IMR-90 (cell line): ENCODE measurements around the gene TGFBR2. TPM values are rescaled to one million over a fixed set of nuclear protein-coding genes. Genes with fewer than 3 reads are reported as not detected.

Experiments
- ATAC-seq: fragments of 200-7000 bp; cut with Tn5 transposase; 2 replicates; pipeline ENCODE4 v1.9.1; 2020; ENCODE audit warnings: low read depth, mild to moderate bottlenecking, moderate library complexity
- BruUV-seq: library from RNA; stranded (reverse); fragments of 400-500 nt; replicated peaks from 2 replicates; lab custom pipeline; 2021; lab: Mats Ljungman, UMichigan
- CTCF ChIA-PET: fragments of 300-600 bp; formaldehyde crosslinking; extraction: SDS; loops from one replicate; lab custom pipeline; 2021; ENCODE audit warnings: antibody characterized with exemption; lab: Yijun Ruan, JAX
- POLR2A ChIA-PET: fragments of 300-600 bp; sonication (Branson Sonifier 250); formaldehyde crosslinking; loops from one replicate; lab custom pipeline; 2022; ENCODE audit warnings: antibody characterized with exemption; ENCODE audit not compliant: unreplicated experiment; lab: Charles Lee
- DNase-seq: peaks from one replicate; pipeline ENCODE4 v3.0.0; 2013
- H2AFZ ChIP-seq: replicated peaks from 2 replicates; pipeline ENCODE3; 2013; ENCODE audit warnings: low read length, mild to moderate bottlenecking; ENCODE audit not compliant: poor library complexity
- H2AK5ac ChIP-seq: 2 replicates; pipeline ENCODE4 v1.6.1; 2013; ENCODE audit warnings: low read depth, low read length, inconsistent platforms
- H2AK9ac ChIP-seq: replicated peaks from 2 replicates; pipeline ENCODE3; 2013; ENCODE audit warnings: mild to moderate bottlenecking, low read depth, low read length, moderate library complexity; ENCODE audit not compliant: poor library complexity
- H2BK120ac ChIP-seq: 2 replicates; pipeline ENCODE4 v1.6.1; 2013; ENCODE audit warnings: low read depth, low read length, inconsistent platforms
- H2BK15ac ChIP-seq: 3 replicates; pipeline ENCODE4 v1.6.1; 2013; ENCODE audit warnings: low read depth, low read length, inconsistent platforms
- H2BK20ac ChIP-seq: 2 replicates; pipeline ENCODE4 v1.6.1; 2013; ENCODE audit warnings: low read depth, mild to moderate bottlenecking, inconsistent platforms, low read length, moderate library complexity
- H2BK5ac ChIP-seq: 2 replicates; pipeline ENCODE4 v1.6.1; 2013; ENCODE audit warnings: mild to moderate bottlenecking, low read depth, low read length, inconsistent platforms; ENCODE audit not compliant: poor library complexity, severe bottlenecking
- H3K14ac ChIP-seq: replicated peaks from 2 replicates; pipeline ENCODE4 v1.6.1; 2013; ENCODE audit warnings: low read depth, low read length, inconsistent platforms
- H3K18ac ChIP-seq: 2 replicates; pipeline ENCODE4 v1.6.1; 2013; ENCODE audit warnings: low read depth, low read length, control low read depth
- H3K23ac ChIP-seq: 2 replicates; pipeline ENCODE4 v1.6.1; 2013; ENCODE audit warnings: low read depth, low read length, inconsistent platforms
- H3K27ac ChIP-seq: 2 replicates; pipeline ENCODE4 v1.5.1; 2013; ENCODE audit warnings: mild to moderate bottlenecking, control low read depth, low read length; ENCODE audit not compliant: insufficient read depth
- H3K27me3 ChIP-seq: 2 replicates; pipeline ENCODE4 v1.6.1; 2013; ENCODE audit warnings: low read length; ENCODE audit not compliant: control insufficient read depth, insufficient read depth
- H3K36me3 ChIP-seq: 2 replicates; pipeline ENCODE4 v1.6.1; 2013; ENCODE audit warnings: low read length, mixed read lengths; ENCODE audit not compliant: control insufficient read depth, insufficient read depth
- H3K4ac ChIP-seq: 2 replicates; pipeline ENCODE4 v1.6.1; 2013; ENCODE audit warnings: low read depth, low read length, inconsistent platforms
- H3K4me1 ChIP-seq: 2 replicates; pipeline ENCODE4 v1.6.1; 2013; ENCODE audit warnings: low read length, mixed read lengths; ENCODE audit not compliant: control insufficient read depth, insufficient read depth
- H3K4me2 ChIP-seq: 2 replicates; pipeline ENCODE4 v1.6.1; 2013; ENCODE audit warnings: low read depth, mild to moderate bottlenecking, control low read depth, low read length, moderate library complexity
- H3K4me3 ChIP-seq: 2 replicates; pipeline ENCODE4 v1.5.1; 2013; ENCODE audit warnings: low read depth, mild to moderate bottlenecking, control low read depth, low read length, moderate library complexity; ENCODE audit not compliant: insufficient read depth
- H3K56ac ChIP-seq: 2 replicates; pipeline ENCODE4 v1.6.1; 2013; ENCODE audit warnings: low read length, inconsistent platforms; ENCODE audit not compliant: insufficient read depth; ENCODE audit errors: extremely low read depth
- H3K79me1 ChIP-seq, 2 experiments: 2 replicates each; pipeline ENCODE4 v1.6.1; 2013; ENCODE audit warnings: low read length in 2 of 2, inconsistent platforms in 1 of 2, low read depth in 1 of 2
- H3K9ac ChIP-seq: 2 replicates; pipeline ENCODE4 v1.6.1; 2013; ENCODE audit warnings: low read depth, low read length, control low read depth
- H3K9me1 ChIP-seq: 2 replicates; pipeline ENCODE4 v1.6.1; 2013; ENCODE audit warnings: low read length, inconsistent platforms; ENCODE audit not compliant: insufficient read depth
- H3K9me3 ChIP-seq: 2 replicates; pipeline ENCODE4 v1.6.1; 2013; ENCODE audit warnings: low read length; ENCODE audit not compliant: control insufficient read depth, insufficient read depth
- H4K20me1 ChIP-seq: 2 replicates; pipeline ENCODE4 v1.6.1; 2013; ENCODE audit warnings: low read length, inconsistent platforms; ENCODE audit not compliant: insufficient read depth
- H4K5ac ChIP-seq: 2 replicates; pipeline ENCODE4 v1.6.1; 2013; ENCODE audit warnings: mild to moderate bottlenecking, low read depth, low read length, control low read depth
- H4K8ac ChIP-seq, 2 experiments: 2 replicates each; pipeline ENCODE4 v1.6.1; 2013; ENCODE audit warnings: low read depth in 2 of 2, low read length in 2 of 2, control low read depth in 1 of 2, inconsistent platforms in 1 of 2
- H4K91ac ChIP-seq: 2 replicates; pipeline ENCODE4 v1.6.1; 2013; ENCODE audit warnings: low read depth, low read length, inconsistent platforms; ENCODE audit not compliant: insufficient read depth
- BHLHE40 ChIP-seq: fragments of 150-350 bp; IDR thresholded peaks from 2 replicates; pipeline ENCODE4 v1.6.1; 2016; ENCODE audit warnings: mild to moderate bottlenecking, low read depth, low read length
- CEBPB ChIP-seq: IDR thresholded peaks from 2 replicates; pipeline ENCODE4 v1.6.1; 2012; ENCODE audit warnings: low read depth, low read length, improper control_type of control experiment
- CHD1 ChIP-seq: IDR thresholded peaks from 2 replicates; pipeline ENCODE4 v1.6.1; 2012; ENCODE audit warnings: low read depth, low read length, improper control_type of control experiment
- MAZ ChIP-seq: IDR thresholded peaks from 2 replicates; pipeline ENCODE4 v1.6.1; 2012; ENCODE audit warnings: low read depth, mild to moderate bottlenecking, low read length, improper control_type of control experiment, moderate library complexity, borderline replicate concordance
- MXI1 ChIP-seq: IDR thresholded peaks from 2 replicates; pipeline ENCODE4 v1.6.1; 2012; ENCODE audit warnings: low read depth, mild to moderate bottlenecking, low read length, moderate library complexity, borderline replicate concordance
- POLR2A ChIP-seq: IDR thresholded peaks from 2 replicates; pipeline ENCODE4 v1.6.1; 2012; ENCODE audit warnings: mild to moderate bottlenecking, low read depth, low read length
- RAD21 ChIP-seq: IDR thresholded peaks from 2 replicates; pipeline ENCODE4 v1.6.1; 2012; ENCODE audit warnings: low read length, improper control_type of control experiment
- RFX5 ChIP-seq: IDR thresholded peaks from 2 replicates; pipeline ENCODE4 v1.8.0; 2012; ENCODE audit warnings: low read depth, mild to moderate bottlenecking, low read length, moderate library complexity
- USF2 ChIP-seq: fragments of 150-350 bp; IDR thresholded peaks from 2 replicates; pipeline ENCODE4 v1.6.1; 2017; ENCODE audit warnings: mild to moderate bottlenecking, antibody characterized with exemption, low read length, low read depth
- WGBS, 2 experiments: methylation state at CpG; one replicate each; pipeline versions ENCODE4 v1.1.5 to v1.1.7; 2013; ENCODE audit warnings: missing lambda C conversion rate in 2 of 2; ENCODE audit not compliant: insufficient read length in 1 of 2; ENCODE audit errors: extremely low coverage in 2 of 2; 5-methylcytosine and 5-hydroxymethylcytosine counted together
- dilution Hi-C: fragments of 300-500 bp; cut with HindIII; formaldehyde crosslinking; loops from one replicate; pipeline ENCODE4 v1.14.3; 2018; ENCODE audit warnings: low sequenced_read_pairs; ENCODE audit not compliant: unreplicated experiment
- in situ Hi-C: fragments of 300-500 bp; cut with MboI; formaldehyde crosslinking; loops from 3 replicates; pipeline ENCODE4 v1.14.3; 2019; ENCODE audit warnings: low sequenced_read_pairs, inconsistent platforms, mixed read lengths
- intact Hi-C: fragments of 100-400 bp; cut with micrococcal nuclease; formaldehyde crosslinking; loops from 2 replicates; pipeline ENCODE4 v1.10.0; 2022
- polyA plus RNA-seq, 3 experiments: library from polyadenylated mRNA; depleted of rRNA; stranded (reverse); fragments of >200 nt; gene quantifications; 2 replicates each; pipeline ENCODE4 v1.2.3, GENCODE V29; 2012; ENCODE audit warnings: low replicate concordance in 1 of 3
- total RNA-seq: library from RNA; depleted of rRNA; stranded (reverse); fragments of >200 nt; gene quantifications from 2 replicates; pipeline ENCODE4 v1.2.3, GENCODE V29; 2012

The TGFBR2 gene
- total and polyA plus RNA-seq, 2 of the 4 experiments (the other 2 are of a cell fraction): 63.7 to 87.5 TPM

GRCh38 chr3:30650348-30650995 is 44.1 kb downstream of the TGFBR2 start:
- POLR2A ChIA-PET: no interaction called here
- H3K9ac ChIP-seq: peak overlapping the region; percentile 43; the same call in 1 of the 2 replicates

More at GRCh38 chr3:30650348-30650995, 44.1 kb downstream of the TGFBR2 start:
- Histone ChIP-seq H3K4me1 (peaks cover 24% of the 10 kb centered on the region), H3K36me3 (peaks cover 38% of the 10 kb centered on the region), H2BK120ac (peak overlapping the region; percentile 89), H3K4ac (peak overlapping the region; percentile 76), H4K91ac (peak overlapping the region; percentile 71), H2BK15ac (peak overlapping the region; percentile 67; the same call in 1 of the 3 replicates), H2BK20ac (peak overlapping the region; percentile 83), H4K8ac (peak overlapping the region; percentile 37 to 75), H3K4me2 (peak overlapping the region; percentile 67), H2AFZ (no peak overlapping the region), H3K9me3 (no peaks in the 10 kb centered on the region), H2AK9ac (no peak overlapping the region), H4K5ac (peak overlapping the region; percentile 96), H3K14ac (peak overlapping the region; percentile 66), H3K18ac (peak overlapping the region; percentile 83), H3K56ac (peak overlapping the region; percentile 73), H3K27me3 (no peaks in the 10 kb centered on the region), H2BK5ac (peak overlapping the region; percentile 90), H3K4me3 (no peak overlapping the region), H4K20me1 (no peaks in the 10 kb centered on the region), H3K9me1 (peaks cover 25% of the 10 kb centered on the region), H2AK5ac (peak overlapping the region; percentile 63), H3K27ac (peak overlapping the region; percentile 91), H3K79me1 (peaks cover 45 to 64% of the 10 kb centered on the region in 2 experiments), H3K23ac (peak overlapping the region; percentile 88)
- DNase-seq (no peak), ATAC-seq (peak; percentile 10; the same call in 1 of the 2 replicates)
- no CpG with 5 or more reads among the region's 2 CpGs for WGBS, 2 experiments
- intact Hi-C loops: no loop called here
- in situ Hi-C loops: no loop called here
- dilution Hi-C loops: no loop called here
- CTCF ChIA-PET: interaction anchor here (0.7 kb wide), 1 partner anchor 327 kb away, joined by 3 read pairs; no protein-coding TSS in a partner anchor
- no TSS peak for BruUV-seq
- TF ChIP-seq MXI1 (no peak), RAD21 (no peak), CEBPB (no peak), BHLHE40 (no peak), POLR2A (no peak), USF2 (no peak), MAZ (no peak), CHD1 (no peak), RFX5 (no peak)
